OCI-LY1 (cell line): ENCODE data around the gene NLRP6.

ENCODE experiments used
- H2AFZ ChIP-seq: fragments of 200-600 bp; sonication (generic), shearing (Covaris generic); 2 replicates; pipeline ENCODE4 v1.6.0; 2014; ENCODE audit warnings: antibody characterized with exemption, mild to moderate bottlenecking, low read length
- H3F3A ChIP-seq: fragments of 200-600 bp; sonication (generic), shearing (Covaris generic); 2 replicates; pipeline ENCODE4 v1.6.0; 2014; ENCODE audit warnings: mild to moderate bottlenecking, antibody characterized with exemption, low read length, moderate library complexity; ENCODE audit not compliant: insufficient read depth
- H3K27ac ChIP-seq: fragments of 200-600 bp; sonication (generic); 2 replicates; pipeline ENCODE4 v1.5.1; 2014; ENCODE audit warnings: low read length, mixed run types, mild to moderate bottlenecking, low read depth; ENCODE audit not compliant: poor library complexity, severe bottlenecking
- H3K27me3 ChIP-seq: fragments of 200-600 bp; sonication (generic); 2 replicates; pipeline ENCODE4 v1.6.0; 2014; ENCODE audit warnings: antibody characterized with exemption, mild to moderate bottlenecking, low read length, moderate library complexity; ENCODE audit not compliant: insufficient read depth
- H3K36me3 ChIP-seq: fragments of 200-600 bp; sonication (generic); 2 replicates; pipeline ENCODE4 v1.6.1; 2014; ENCODE audit warnings: mild to moderate bottlenecking, antibody characterized with exemption, low read length, moderate library complexity, mixed read lengths; ENCODE audit not compliant: insufficient read depth
- H3K4me1 ChIP-seq: fragments of 200-600 bp; sonication (generic); 2 replicates; pipeline ENCODE4 v1.5.1; 2014; ENCODE audit warnings: mild to moderate bottlenecking, low read length, moderate library complexity; ENCODE audit not compliant: insufficient read depth, severe bottlenecking
- H3K4me2 ChIP-seq: fragments of 200-600 bp; sonication (generic), shearing (Covaris generic); 2 replicates; pipeline ENCODE4 v1.6.1; 2014; ENCODE audit warnings: low read length
- H3K4me3 ChIP-seq: fragments of 200-600 bp; sonication (generic); 2 replicates; pipeline ENCODE4 v1.5.1; 2014; ENCODE audit warnings: low read length, low read depth, mild to moderate bottlenecking, mixed read lengths; ENCODE audit not compliant: poor library complexity, severe bottlenecking
- H3K79me2 ChIP-seq: fragments of 200-600 bp; shearing (Covaris generic); 2 replicates; pipeline ENCODE4 v1.6.1; 2016; ENCODE audit warnings: mixed run types, low read length, mixed read lengths; ENCODE audit not compliant: insufficient read depth
- H3K9ac ChIP-seq: fragments of 200-600 bp; sonication (generic), shearing (Covaris generic); 2 replicates; pipeline ENCODE4 v1.6.1; 2014; ENCODE audit warnings: mild to moderate bottlenecking, low read length, mixed read lengths
- H3K9me2 ChIP-seq: fragments of 200-600 bp; sonication (generic), shearing (Covaris generic); 2 replicates; pipeline ENCODE4 v1.6.1; 2014; ENCODE audit warnings: low read depth, mild to moderate bottlenecking, low read length, mixed read lengths
- H3K9me3 ChIP-seq: fragments of 200-600 bp; shearing (Covaris generic); 2 replicates; pipeline ENCODE4 v1.6.1; 2014; ENCODE audit warnings: low read length, mixed read lengths
- H4K20me1 ChIP-seq: fragments of 200-600 bp; sonication (generic), shearing (Covaris generic); 2 replicates; pipeline ENCODE4 v1.6.0; 2016; ENCODE audit warnings: mild to moderate bottlenecking, low read length; ENCODE audit not compliant: insufficient read depth
- CTCF ChIP-seq: fragments of 200-600 bp; sonication (generic), shearing (Covaris generic); IDR thresholded peaks from 2 replicates; pipeline ENCODE4 v1.5.1; 2017; ENCODE audit warnings: mild to moderate bottlenecking, antibody characterized with exemption, low read length, moderate library complexity, mixed read lengths
- EZH2 ChIP-seq: fragments of 200-600 bp; sonication (generic), shearing (Covaris generic); IDR thresholded peaks from 2 replicates; pipeline ENCODE4 v1.8.0; 2017; ENCODE audit warnings: borderline replicate concordance, mixed run types, mild to moderate bottlenecking, antibody characterized with exemption, low read length, moderate library complexity, mixed read lengths

The NLRP6 gene

GRCh38 chr11:293271-293851, 15.2 kb downstream of the NLRP6 start:
- Histone ChIP-seq H3K9ac (no peak overlapping the region), H3K27ac (no peak overlapping the region), H3K4me3 (no peak overlapping the region), H3K4me2 (no peak overlapping the region), H3K36me3 (peaks cover 15% of the 10 kb centered on the region), H3K9me3 (no peaks in the 10 kb centered on the region), H3K9me2 (no peaks in the 10 kb centered on the region), H3K27me3 (0 out of 2 replicates have a peak, but pooled peaks cover 5% of the 10 kb centered on the region), H3K4me1 (peaks cover 19% of the 10 kb centered on the region), H3K79me2 (no peaks in the 10 kb centered on the region), H4K20me1 (no peaks in the 10 kb centered on the region), H2AFZ (no peak overlapping the region), H3F3A (no peaks in the 10 kb centered on the region)
- TF ChIP-seq EZH2 (no peak), CTCF (no peak)

GRCh38 chr11:293852-294661, 15.8 kb downstream of the NLRP6 start:
- H3K27me3 ChIP-seq, result 0 out of 2 replicates have a peak, but pooled peaks cover 5% of the 10 kb centered on the region
- peaks cover 17% of the 10 kb centered on the region for H3K4me1 ChIP-seq
- H3K36me3 ChIP-seq, result peaks cover 15% of the 10 kb centered on the region
- no peaks in the 10 kb centered on the region for H4K20me1 ChIP-seq
- no peaks in the 10 kb centered on the region for H3K79me2 ChIP-seq
- no peak overlapping the region for H3K9ac ChIP-seq
- no peak overlapping the region for H2AFZ ChIP-seq
- TF ChIP-seq CTCF (no peak), EZH2 (no peak)
- no peaks in the 10 kb centered on the region for H3K9me3 ChIP-seq
- H3K27ac ChIP-seq, result no peak overlapping the region
- H3K4me2 ChIP-seq, result no peak overlapping the region
- H3K4me3 ChIP-seq, result no peak overlapping the region
- H3K9me2 ChIP-seq, result no peaks in the 10 kb centered on the region
- H3F3A ChIP-seq, result no peaks in the 10 kb centered on the region

GRCh38 chr11:294780-295179, 16.6 kb downstream of the NLRP6 start:
- no peak overlapping the region for H2AFZ ChIP-seq
- 0 out of 2 replicates have a peak, but pooled peaks cover 5% of the 10 kb centered on the region for H3K27me3 ChIP-seq
- H3K9ac ChIP-seq, result no peak overlapping the region
- TF ChIP-seq EZH2, result no peak
- no peak for TF ChIP-seq CTCF
- no peaks in the 10 kb centered on the region for H3K79me2 ChIP-seq
- H3K36me3 ChIP-seq, result peaks cover 15% of the 10 kb centered on the region
- no peak overlapping the region for H3K27ac ChIP-seq
- H3K9me2 ChIP-seq, result no peaks in the 10 kb centered on the region
- no peaks in the 10 kb centered on the region for H3F3A ChIP-seq
- H3K4me3 ChIP-seq, result no peak overlapping the region
- no peaks in the 10 kb centered on the region for H3K9me3 ChIP-seq
- H3K4me1 ChIP-seq, result peaks cover 12% of the 10 kb centered on the region
- no peak overlapping the region for H3K4me2 ChIP-seq
- H4K20me1 ChIP-seq, result no peaks in the 10 kb centered on the region
